Raji (cell line): ENCODE measurements around the gene RAB3GAP1.

Experiments
- POLR2A ChIP-seq: IDR thresholded peaks from 2 replicates; pipeline ENCODE4 v1.6.1; 2011; ENCODE audit warnings: low read depth, low read length, control low read depth; ENCODE audit not compliant: insufficient read depth

RAB3GAP1 gene

GRCh38 chr2:135208016-135208415 is 155.9 kb downstream of the RAB3GAP1 start:
- TF ChIP-seq POLR2A: no peak

DNA sequence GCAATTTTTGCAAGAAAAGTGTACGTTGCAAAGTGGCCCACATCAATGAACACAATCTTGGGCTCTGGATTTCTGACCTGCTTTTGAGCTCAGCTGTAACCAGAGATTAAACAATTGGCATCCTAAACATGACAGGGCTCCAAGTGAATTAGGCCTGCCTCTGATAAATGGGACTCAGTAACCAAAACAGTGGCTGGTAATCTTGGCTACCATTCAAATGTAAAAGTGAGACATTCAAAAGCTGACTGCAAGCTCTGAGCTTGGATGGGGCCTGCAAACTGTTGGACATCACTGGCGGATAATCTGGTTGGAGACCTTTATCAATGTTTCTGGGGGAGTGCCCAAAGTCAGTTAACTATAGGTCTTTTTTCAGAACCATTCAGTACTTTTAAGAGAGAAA is 160.7 kb downstream of the RAB3GAP1 start:
- TF ChIP-seq POLR2A: no peak

DNA sequence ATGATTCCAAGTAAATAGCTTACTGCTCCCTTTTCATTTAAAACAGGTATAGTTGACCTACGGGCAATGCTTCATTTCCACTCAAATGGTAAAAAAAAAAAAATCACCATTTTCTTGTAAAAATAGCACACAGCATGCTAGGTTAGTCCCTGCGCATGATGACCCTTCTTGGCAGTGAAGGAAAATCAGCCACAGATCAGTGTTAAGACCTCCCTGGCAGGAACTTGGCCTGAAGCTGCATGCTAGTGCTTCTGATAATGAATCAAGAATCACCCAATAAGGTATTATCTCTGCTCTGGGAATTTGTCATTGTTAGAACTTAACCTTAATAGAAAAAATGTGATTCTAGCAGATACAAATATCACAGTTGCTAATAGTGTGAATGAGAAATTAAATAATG is 166.3 kb downstream of the RAB3GAP1 start:
- no peak for TF ChIP-seq POLR2A

DNA sequence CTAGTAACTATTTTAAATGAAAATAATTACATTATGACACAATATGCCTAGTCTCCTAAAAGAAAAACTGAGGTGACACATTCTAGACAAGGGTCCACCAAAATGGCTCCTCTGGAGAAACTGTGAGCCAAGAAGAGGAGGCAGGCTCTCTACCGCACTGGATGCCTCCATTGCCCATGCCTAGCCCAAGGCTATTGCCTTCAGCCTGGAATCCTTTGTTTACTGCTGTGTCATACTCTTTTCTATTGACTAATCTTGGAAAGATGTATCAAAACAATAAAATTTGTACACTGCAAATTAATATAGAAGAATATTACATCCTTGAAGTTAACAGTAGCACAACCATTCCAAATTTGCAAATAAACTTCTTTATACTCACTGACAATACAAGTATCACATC is 167.1 kb downstream of the RAB3GAP1 start:
- no peak for TF ChIP-seq POLR2A
